Gastrocnemius medialis (tissue), 4 donors: ENCODE results near the gene SDHC. TPM values are rescaled to one million over a fixed set of nuclear protein-coding genes. Genes with fewer than 3 reads are reported as not detected.

Experiments
- ATAC-seq, 2 donors: fragments of 150-250 bp; one replicate each; pipeline ENCODE4 v1.9.1; 2016
- DNase-seq, 2 donors: peaks; one replicate each; pipeline ENCODE4 v3.0.0-alpha.2; 2019
- H3K27ac ChIP-seq, 4 donors: fragments of 200-600 bp; sonication (generic); 1 replicate in 1 of 4; 2 replicates in 3 of 4; pipeline ENCODE4 v1.5.1; 2016 to 2018; ENCODE audit warnings: mild to moderate bottlenecking in 2 of 4, moderate library complexity in 1 of 4
- H3K27me3 ChIP-seq, 3 donors: fragments of 200-600 bp; sonication (generic) in 2 of 3; 1 replicate in 1 of 3; 2 replicates in 2 of 3; pipeline versions ENCODE4 v1.5.1 to v1.6.0; 2016 to 2019; ENCODE audit warnings: mild to moderate bottlenecking in 1 of 3, moderate library complexity in 1 of 3
- H3K36me3 ChIP-seq, 2 donors: fragments of 200-600 bp; sonication (generic) in 1 of 2; one replicate each; pipeline ENCODE4 v1.5.1; 2017 to 2018
- H3K4me1 ChIP-seq, 2 donors: fragments of 200-600 bp; sonication (generic) in 1 of 2; one replicate each; pipeline ENCODE4 v1.5.1; 2016 to 2017; ENCODE audit warnings: mild to moderate bottlenecking in 2 of 2
- H3K4me3 ChIP-seq, 4 donors: fragments of 200-600 bp; sonication (generic) in 3 of 4; 1 replicate in 1 of 4; 2 replicates in 3 of 4; pipeline ENCODE4 v1.5.1; 2016 to 2019; ENCODE audit warnings: mild to moderate bottlenecking in 2 of 4
- H3K9me3 ChIP-seq, 3 donors: fragments of 200-600 bp; sonication (generic) in 2 of 3; 1 replicate in 1 of 3; 2 replicates in 2 of 3; pipeline ENCODE4 v1.5.1; 2016 to 2019
- POLR2A ChIP-seq, 2 donors: fragments of 450-650 bp; IDR thresholded peaks; one replicate each; pipeline ENCODE4 v1.6.1; 2017; ENCODE audit warnings: antibody characterized with exemption in 2 of 2, mild to moderate bottlenecking in 2 of 2, moderate library complexity in 2 of 2
- in situ Hi-C, 4 donors: fragments of 200-750 bp; cut with MboI; loops; one replicate each; pipeline versions ENCODE4 v1.15.0 to v1.8.0; 2017; ENCODE audit warnings: low sequenced_read_pairs in 4 of 4
- intact Hi-C: fragments of 100-400 bp; cut with DNase I; formaldehyde crosslinking; loops from one replicate; pipeline ENCODE4 v1.15.1; 2023; ENCODE audit warnings: low total_unique reads
- total RNA-seq, 4 donors: library from RNA; depleted of rRNA; stranded (reverse); fragments of >200 nt; gene quantifications; one replicate each; pipeline versions ENCODE4 v1.1.0 to v1.2.3, GENCODE V29; 2016
- TF ChIP-seq, protein P1 (sequence below), 5 experiments: fragments of 450-650 bp in 3 of 5; fragments of 200-600 bp in 2 of 5; sonication (generic) in 2 of 5; IDR thresholded peaks in 4 of 5; conservative IDR thresholded peaks in 1 of 5; 1 replicate in 4 of 5; 2 replicates in 1 of 5; pipeline ENCODE4 v1.5.1; 2016 to 2019; ENCODE audit warnings: antibody characterized with exemption in 5 of 5, mild to moderate bottlenecking in 3 of 5, moderate library complexity in 3 of 5

SDHC gene
- total RNA-seq, 4 donors from 2014 or later = 47.5 to 112 (median 63.8) TPM

DNA sequence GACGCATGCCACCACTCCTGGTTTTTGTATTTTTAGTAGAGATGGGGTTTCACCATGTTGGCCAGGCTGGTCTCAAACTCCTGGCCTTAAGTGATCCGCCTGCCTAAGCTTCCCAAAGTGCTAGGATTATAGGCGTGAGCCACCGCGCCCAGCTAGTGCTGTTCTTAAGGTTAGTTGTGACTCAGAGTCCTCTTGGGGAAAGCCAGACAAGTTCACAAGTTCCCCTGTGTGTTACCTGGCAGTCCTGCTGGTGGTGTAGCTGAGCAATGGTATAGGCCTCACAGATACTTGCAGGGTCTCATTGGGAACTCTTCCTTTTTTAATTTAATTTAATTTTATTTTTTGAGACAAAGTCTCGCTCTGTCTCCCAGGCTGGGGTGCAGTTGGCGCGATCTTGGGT is 42.9 kb downstream of the SDHC start:
- Histone ChIP-seq H3K4me1 (no peaks in the 10 kb centered on the region), H3K36me3 (peaks cover 0 to 6% of the 10 kb centered on the region in 2 donors), H3K9me3 (no peaks in the 10 kb centered on the region), H3K4me3 (no peak overlapping the region), H3K27ac (no peak overlapping the region), H3K27me3 (no peaks in the 10 kb centered on the region)
- ATAC-seq (no peak), DNase-seq (no peak)
- intact Hi-C loops (no loop called here), in situ Hi-C loops (no loop called here)
- TF ChIP-seq, protein P1, sequence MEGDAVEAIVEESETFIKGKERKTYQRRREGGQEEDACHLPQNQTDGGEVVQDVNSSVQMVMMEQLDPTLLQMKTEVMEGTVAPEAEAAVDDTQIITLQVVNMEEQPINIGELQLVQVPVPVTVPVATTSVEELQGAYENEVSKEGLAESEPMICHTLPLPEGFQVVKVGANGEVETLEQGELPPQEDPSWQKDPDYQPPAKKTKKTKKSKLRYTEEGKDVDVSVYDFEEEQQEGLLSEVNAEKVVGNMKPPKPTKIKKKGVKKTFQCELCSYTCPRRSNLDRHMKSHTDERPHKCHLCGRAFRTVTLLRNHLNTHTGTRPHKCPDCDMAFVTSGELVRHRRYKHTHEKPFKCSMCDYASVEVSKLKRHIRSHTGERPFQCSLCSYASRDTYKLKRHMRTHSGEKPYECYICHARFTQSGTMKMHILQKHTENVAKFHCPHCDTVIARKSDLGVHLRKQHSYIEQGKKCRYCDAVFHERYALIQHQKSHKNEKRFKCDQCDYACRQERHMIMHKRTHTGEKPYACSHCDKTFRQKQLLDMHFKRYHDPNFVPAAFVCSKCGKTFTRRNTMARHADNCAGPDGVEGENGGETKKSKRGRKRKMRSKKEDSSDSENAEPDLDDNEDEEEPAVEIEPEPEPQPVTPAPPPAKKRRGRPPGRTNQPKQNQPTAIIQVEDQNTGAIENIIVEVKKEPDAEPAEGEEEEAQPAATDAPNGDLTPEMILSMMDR (IDR thresholded peaks at IDR 0.05 in 4 of 5, conservative IDR thresholded peaks at IDR 0.05 in 1 of 5) = no peak

GRCh38 chr1:161359291-161359690 is 45.1 kb downstream of the SDHC start:
- H3K4me3 ChIP-seq = no peak overlapping the region
- ATAC-seq (peak in 1 of 2 donors; percentile 33), DNase-seq (no peak)
- in situ Hi-C loops (no loop called here), intact Hi-C loops (no loop called here)
- H3K36me3 ChIP-seq = peaks cover 0 to 7% of the 10 kb centered on the region in 2 donors
- no peaks in the 10 kb centered on the region for H3K27me3 ChIP-seq
- H3K27ac ChIP-seq = no peak overlapping the region
- H3K9me3 ChIP-seq = no peaks in the 10 kb centered on the region
- no peak for TF ChIP-seq POLR2A (IDR thresholded peaks at IDR 0.05)
- TF ChIP-seq, protein P1 (IDR thresholded peaks at IDR 0.05 in 4 of 5, conservative IDR thresholded peaks at IDR 0.05 in 1 of 5) = no peak
- no peaks in the 10 kb centered on the region for H3K4me1 ChIP-seq

- peaks cover 0 to 26% of the 10 kb centered on the region in 2 donors for H3K36me3 ChIP-seq
- in situ Hi-C loops = no loop called here
Measured at GRCh38 chr1:161364332-161364731, 50.2 kb downstream of the SDHC start.

GRCh38 chr1:161365207-161365606 is 51.0 kb downstream of the SDHC start:
- Histone ChIP-seq H3K4me1 (no peaks in the 10 kb centered on the region), H3K36me3 (peaks cover 0 to 26% of the 10 kb centered on the region in 2 donors), H3K27me3 (no peaks in the 10 kb centered on the region), H3K27ac (no peak overlapping the region), H3K9me3 (no peaks in the 10 kb centered on the region), H3K4me3 (no peak overlapping the region)
- ATAC-seq (no peak), DNase-seq (no peak)
- no peak for TF ChIP-seq POLR2A (IDR thresholded peaks at IDR 0.05)
- TF ChIP-seq, protein P1 (IDR thresholded peaks at IDR 0.05 in 4 of 5, conservative IDR thresholded peaks at IDR 0.05 in 1 of 5) = no peak
- in situ Hi-C loops = no loop called here
- intact Hi-C loops = no loop called here

More at GRCh38 chr1:161364332-161364731, 50.2 kb downstream of the SDHC start:
- TF ChIP-seq, protein P1 (IDR thresholded peaks at IDR 0.05 in 4 of 5, conservative IDR thresholded peaks at IDR 0.05 in 1 of 5) = no peak
- no peak for TF ChIP-seq POLR2A (IDR thresholded peaks at IDR 0.05)
- no peak for ATAC-seq
- DNase-seq = no peak
- H3K4me1 ChIP-seq = no peaks in the 10 kb centered on the region
- intact Hi-C loops = no loop called here
- no peak overlapping the region for H3K4me3 ChIP-seq
- no peaks in the 10 kb centered on the region for H3K27me3 ChIP-seq
- no peaks in the 10 kb centered on the region for H3K9me3 ChIP-seq
- H3K27ac ChIP-seq = no peak overlapping the region
